CD4-positive, alpha-beta T cell treated with Interleukin-4 for 4 hours (primary cell): ENCODE measurements around the gene SCGB1D1.

ENCODE experiments used
- DNase-seq: peaks from one replicate; pipeline ENCODE4 v3.0.0-alpha.2; 2020

SCGB1D1 gene

GRCh38 chr11:62237499-62237898, 47.5 kb downstream of the SCGB1D1 start:
- no peak for DNase-seq

DNA sequence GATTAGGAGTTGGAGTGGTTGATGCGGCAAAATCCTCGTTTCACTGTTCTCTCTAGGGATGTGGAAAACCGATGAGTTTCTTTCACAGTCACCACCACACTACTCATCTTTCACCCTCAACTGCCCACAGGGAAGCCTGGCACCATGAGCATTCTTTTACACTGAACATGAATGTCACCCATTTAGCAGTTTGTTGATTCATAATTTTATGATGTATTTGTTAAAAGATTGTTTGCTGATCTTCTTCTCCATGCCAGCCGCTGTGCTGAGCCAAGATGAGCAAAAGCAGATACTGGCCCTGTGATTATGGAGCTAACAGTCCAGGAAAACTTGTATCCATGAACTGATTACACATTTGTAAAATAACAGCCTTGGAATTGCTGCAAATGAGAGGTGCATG, 48.1 kb downstream of the SCGB1D1 start:
- DNase-seq, result no peak

DNA sequence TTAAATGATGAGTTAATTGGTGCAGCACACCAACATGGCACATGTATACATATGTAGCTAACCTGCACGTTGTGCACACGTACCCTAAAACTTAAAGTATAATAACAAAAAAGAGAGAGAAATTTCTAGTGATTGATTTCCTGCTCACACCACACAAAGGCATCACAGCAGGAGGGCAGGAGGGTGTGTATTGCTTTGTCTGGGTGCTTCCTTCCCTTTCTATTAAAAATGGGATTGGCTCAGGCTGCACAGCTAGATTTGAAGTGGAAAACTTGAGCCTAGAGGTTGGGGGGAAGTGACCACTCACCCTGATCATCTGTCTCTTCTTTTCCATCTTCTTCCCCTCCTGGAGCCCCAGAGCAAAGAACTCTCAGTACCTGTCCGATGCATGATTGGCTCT, 51.1 kb downstream of the SCGB1D1 start:
- DNase-seq, result no peak

GRCh38 chr11:62242021-62242420, 52.0 kb downstream of the SCGB1D1 start, which contains the start of gene SCGB1D2:
SCGB1D2 (plus strand) TSS chr11:62242239; CDS start chr11:62242308, 69 bp downstream.
- DNase-seq, result no peak
